Peyer's patch (tissue), 4 donors: ENCODE results near the gene MAML3.

Experiments
- CTCF ChIP-seq, 6 experiments: fragments of 450-650 bp in 4 of 6; fragments of 200-600 bp in 2 of 6; sonication (generic) in 1 of 6; IDR thresholded peaks; one replicate each; pipeline ENCODE4 v1.5.1; 2017 to 2019; ENCODE audit warnings: antibody characterized with exemption in 6 of 6, mild to moderate bottlenecking in 3 of 6, moderate library complexity in 1 of 6
- POLR2A ChIP-seq, 2 donors: fragments of 450-650 bp; IDR thresholded peaks; one replicate each; pipeline ENCODE4 v1.5.1; 2017; ENCODE audit warnings: antibody characterized with exemption in 2 of 2, mild to moderate bottlenecking in 2 of 2, moderate library complexity in 2 of 2

- TF ChIP-seq CTCF (IDR thresholded peaks at IDR 0.05) (no peak), POLR2A (IDR thresholded peaks at IDR 0.05) (no peak)
These were observed 94.8 kb downstream of the MAML3 start for GRCh38 chr4:140059159-140059558.
